Thyroid gland (tissue), 4 donors: ENCODE measurements around the gene TTK.

ENCODE experiments used
- CTCF ChIP-seq, 6 experiments: fragments of 200-600 bp in 3 of 6; fragments of 450-650 bp in 3 of 6; sonication (generic) in 3 of 6; IDR thresholded peaks; one replicate each; pipeline ENCODE4 v1.5.1; 2016 to 2019; ENCODE audit warnings: antibody characterized with exemption in 6 of 6, mild to moderate bottlenecking in 2 of 6, inconsistent platforms in 1 of 6, moderate library complexity in 1 of 6
- POLR2A ChIP-seq, 2 donors: fragments of 450-650 bp; IDR thresholded peaks; one replicate each; pipeline ENCODE4 v1.6.1; 2017; ENCODE audit warnings: antibody characterized with exemption in 2 of 2, mild to moderate bottlenecking in 2 of 2, moderate library complexity in 1 of 2

DNA sequence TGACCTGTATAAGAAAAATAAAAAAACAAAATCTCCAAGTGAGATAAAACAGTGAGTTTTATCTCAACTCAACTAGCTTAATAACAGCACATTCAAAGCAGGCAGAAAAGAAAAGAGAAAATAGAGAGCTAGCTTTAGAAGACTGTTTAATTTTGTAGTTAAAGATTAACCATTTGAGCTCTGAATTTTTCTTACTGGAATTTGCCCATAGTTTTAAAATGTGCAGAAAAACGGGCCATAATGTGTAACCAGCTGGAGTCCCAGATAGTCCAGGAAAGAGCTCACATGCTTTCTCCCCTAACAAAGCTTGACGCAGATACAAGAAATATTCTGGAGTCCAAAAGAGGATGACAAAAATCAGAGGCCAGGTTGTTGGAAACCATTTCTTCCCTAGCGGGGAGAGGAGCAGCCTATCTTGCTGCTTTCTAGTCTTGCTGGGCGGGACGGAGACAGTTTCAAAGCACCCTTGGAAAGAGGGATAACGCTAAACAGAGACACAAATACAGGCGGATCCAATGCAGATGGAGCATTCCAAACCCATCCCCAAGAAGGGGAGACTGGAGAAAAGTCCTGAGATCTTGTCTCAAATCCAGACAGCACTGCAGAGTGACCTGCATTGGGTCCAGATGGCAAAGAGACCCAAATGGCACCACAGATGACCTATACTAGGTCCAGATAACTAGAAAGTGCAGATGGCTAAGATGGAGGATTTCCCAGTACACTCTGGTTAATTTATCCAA lies 16.1 kb downstream of the TTK start:
- TF ChIP-seq POLR2A (IDR thresholded peaks at IDR 0.05) (no peak), CTCF (IDR thresholded peaks at IDR 0.05) (no peak)
